ENCODE results near the gene MUC21.

The MUC21 gene

GRCh38 chr6:31025595-31025994, 42.1 kb downstream of the MUC21 start:
- no peak overlapping the region for H3K27ac ChIP-seq
- H3K36me3 ChIP-seq (replicated peaks) = no peaks in the 10 kb centered on the region
- DNase-seq = no peak
- H3K27me3 ChIP-seq (replicated peaks) = no peaks in the 10 kb centered on the region
- TF ChIP-seq CTCF (IDR thresholded peaks at IDR 0.05; ENCODE audit: low read depth, low read length, missing control alignments) = no peak
- H3K4me3 ChIP-seq (ENCODE audit: low read depth, low read length) = no peak overlapping the region
- in situ Hi-C loops (cut with HindIII; ENCODE audit: low pct_ligation_motif_present, low sequenced_read_pairs) = no loop called here

GRCh38 chr6:31031095-31031494, 47.6 kb downstream of the MUC21 start:
- no peak for TF ChIP-seq CTCF (IDR thresholded peaks at IDR 0.05; ENCODE audit: low read depth, low read length, missing control alignments)
- H3K36me3 ChIP-seq (replicated peaks) = no peaks in the 10 kb centered on the region
- no peak overlapping the region for H3K4me3 ChIP-seq (ENCODE audit: low read depth, low read length)
- H3K27ac ChIP-seq = no peak overlapping the region
- DNase-seq = no peak
- in situ Hi-C loops (cut with HindIII; ENCODE audit: low pct_ligation_motif_present, low sequenced_read_pairs) = no loop called here
- no peaks in the 10 kb centered on the region for H3K27me3 ChIP-seq (replicated peaks)

- in situ Hi-C loops (cut with HindIII; ENCODE audit: low pct_ligation_motif_present, low sequenced_read_pairs) = no loop called here
- no peak overlapping the region for H3K4me3 ChIP-seq (ENCODE audit: low read depth, low read length)
Observed at GRCh38 chr6:31033075-31033474, 49.6 kb downstream of the MUC21 start.

GRCh38 chr6:31035862-31036497, 52.5 kb downstream of the MUC21 start:
- no peak for TF ChIP-seq CTCF (IDR thresholded peaks at IDR 0.05; ENCODE audit: low read depth, low read length, missing control alignments)
- Histone ChIP-seq H3K27ac (no peak overlapping the region), H3K27me3 (replicated peaks) (peaks cover 4% of the 10 kb centered on the region), H3K4me3 (ENCODE audit: low read depth, low read length) (no peak overlapping the region), H3K36me3 (replicated peaks) (no peaks in the 10 kb centered on the region)
- in situ Hi-C loops (cut with HindIII; ENCODE audit: low pct_ligation_motif_present, low sequenced_read_pairs) = no loop called here
- no peak for DNase-seq

More at GRCh38 chr6:31033075-31033474, 49.6 kb downstream of the MUC21 start:
- Histone ChIP-seq H3K27ac (no peak overlapping the region), H3K36me3 (replicated peaks) (no peaks in the 10 kb centered on the region), H3K27me3 (replicated peaks) (peaks cover 4% of the 10 kb centered on the region)
- no peak for TF ChIP-seq CTCF (IDR thresholded peaks at IDR 0.05; ENCODE audit: low read depth, low read length, missing control alignments)
- DNase-seq = no peak

- in situ Hi-C loops (cut with HindIII; ENCODE audit: low pct_ligation_motif_present, low sequenced_read_pairs) = no loop called here
Observed at GRCh38 chr6:31037169-31037568, 53.7 kb downstream of the MUC21 start.

More at GRCh38 chr6:31037169-31037568, 53.7 kb downstream of the MUC21 start:
- H3K27ac ChIP-seq = no peak overlapping the region
- no peak for DNase-seq
- H3K4me3 ChIP-seq (ENCODE audit: low read depth, low read length) = no peak overlapping the region
- H3K27me3 ChIP-seq (replicated peaks) = peaks cover 4% of the 10 kb centered on the region
- TF ChIP-seq CTCF (IDR thresholded peaks at IDR 0.05; ENCODE audit: low read depth, low read length, missing control alignments) = no peak
- H3K36me3 ChIP-seq (replicated peaks) = no peaks in the 10 kb centered on the region
